ENCODE measurements around the gene DPYD.

DPYD gene

GRCh38 chr1:97414682-97415312, 506.0 kb downstream of the DPYD start:
- no peak for DNase-seq

GRCh38 chr1:97412737-97413136, 508.1 kb downstream of the DPYD start:
- DNase-seq = no peak

GRCh38 chr1:97412166-97412565, 508.7 kb downstream of the DPYD start:
- no peak for DNase-seq

- DNase-seq = no peak
These were observed 524.4 kb downstream of the DPYD start for GRCh38 chr1:97396463-97396862.

GRCh38 chr1:97392701-97393100, 528.1 kb downstream of the DPYD start:
- no peak for DNase-seq

GRCh38 chr1:97385536-97386277, 535.1 kb downstream of the DPYD start:
- DNase-seq = no peak

GRCh38 chr1:97384294-97384968, 536.4 kb downstream of the DPYD start:
- DNase-seq = no peak

GRCh38 chr1:97383797-97384196, 537.0 kb downstream of the DPYD start:
- no peak for DNase-seq

GRCh38 chr1:97382206-97382605, 538.6 kb downstream of the DPYD start:
- no peak for DNase-seq

- no peak for DNase-seq
These were observed 541.3 kb downstream of the DPYD start for GRCh38 chr1:97379387-97380075.

- no peak for DNase-seq
These were observed 542.2 kb downstream of the DPYD start for GRCh38 chr1:97378596-97378995.

GRCh38 chr1:97377432-97378034, 543.3 kb downstream of the DPYD start:
- no peak for DNase-seq

GRCh38 chr1:97373000-97373399, 547.8 kb downstream of the DPYD start:
- no peak for DNase-seq

- DNase-seq = no peak
These were observed 548.3 kb downstream of the DPYD start for GRCh38 chr1:97372531-97372930.

GRCh38 chr1:97368296-97368695, 552.5 kb downstream of the DPYD start:
- DNase-seq = no peak

GRCh38 chr1:97366984-97367383, 553.9 kb downstream of the DPYD start:
- no peak for DNase-seq

- no peak for DNase-seq
These were observed 555.8 kb downstream of the DPYD start for GRCh38 chr1:97365026-97365425.

GRCh38 chr1:97364086-97364485, 556.7 kb downstream of the DPYD start:
- DNase-seq = no peak

GRCh38 chr1:97356309-97356708, 564.5 kb downstream of the DPYD start:
- DNase-seq = no peak

GRCh38 chr1:97352936-97353382, 567.9 kb downstream of the DPYD start:
- DNase-seq = no peak

GRCh38 chr1:97351846-97352245, 569.0 kb downstream of the DPYD start:
- no peak for DNase-seq

GRCh38 chr1:97350662-97351061, 570.2 kb downstream of the DPYD start:
- no peak for DNase-seq

GRCh38 chr1:97350241-97350640, 570.6 kb downstream of the DPYD start:
- no peak for DNase-seq

Data from COR-L47 (cell line).